Measurements from ENCODE around the gene BICD2. TPM values are rescaled to one million over a fixed set of nuclear protein-coding genes. Genes with fewer than 3 reads are reported as not detected.

The BICD2 gene
- polyA plus RNA-seq, 3 donors, result 13.8 to 29.4 (median 25.6) TPM

DNA sequence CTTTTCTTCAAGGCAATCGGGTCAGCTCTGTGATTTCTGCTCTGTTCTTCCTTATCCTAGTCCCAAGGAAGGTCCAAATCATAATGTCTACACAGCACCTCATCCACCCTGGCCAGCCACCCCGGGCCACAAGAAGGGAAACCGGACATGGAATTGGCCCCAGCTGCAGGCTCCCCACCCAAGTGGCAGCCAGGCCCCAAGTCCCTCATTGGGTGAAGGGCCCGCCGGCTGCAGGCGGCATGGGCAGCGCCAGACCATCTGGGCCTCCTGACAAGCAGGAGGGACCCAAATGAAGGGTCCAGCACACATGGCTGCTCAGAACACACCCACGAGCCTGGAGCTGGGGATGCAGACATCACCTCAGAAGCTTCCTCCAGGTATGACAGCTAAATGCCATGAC lies 33.7 kb downstream of the BICD2 start:
- Histone ChIP-seq H4K20me1 (ENCODE audit: insufficient read depth, low read length) (peaks cover 100% of the 10 kb centered on the region), H3K9me3 (replicated peaks in 1 of 2; ENCODE audit: control insufficient read depth in 1 of 2, insufficient read depth in 1 of 2, low read length in 2 of 2) (no peaks in the 10 kb centered on the region), H2AFZ (ENCODE audit: insufficient read depth, low read depth, low read length, poor library complexity, severe bottlenecking) (no peak overlapping the region), H3K4me1 (ENCODE audit: control insufficient read depth in 1 of 2, insufficient read depth in 2 of 2, low read length in 2 of 2) (peaks cover 14 to 15% of the 10 kb centered on the region in 2 donors), H3K27ac (ENCODE audit: low read depth in 1 of 2, low read length in 2 of 2) (peak overlapping the region in 1 of 2 donors; percentile 29), H3K4me2 (replicated peaks; ENCODE audit: extremely low read depth, low read length, poor library complexity, severe bottlenecking) (no peak overlapping the region), H3K27me3 (ENCODE audit: control insufficient read depth in 2 of 2, insufficient read depth in 2 of 2, low read length in 2 of 2) (no peaks in the 10 kb centered on the region), H3K79me2 (ENCODE audit: insufficient read depth, low read length) (peaks cover 100% of the 10 kb centered on the region), H3K9ac (ENCODE audit: insufficient read depth, low read length, poor library complexity, severe bottlenecking) (no peak overlapping the region), H3K36me3 (replicated peaks in 1 of 2; ENCODE audit: control insufficient read depth in 1 of 2, insufficient read depth in 2 of 2, low read length in 2 of 2) (peaks cover 32 to 42% of the 10 kb centered on the region in 2 donors), H3K4me3 (replicated peaks in 1 of 3; ENCODE audit: low read depth in 2 of 3, low read length in 3 of 3) (no peak overlapping the region)
- Mint-ChIP-seq H3K27ac (peak overlapping the region in 3 of 7 donors; percentile 7 to 36 (median 19)), H3K4me3 (no peak overlapping the region), H3K9me3 (no peaks in the 10 kb centered on the region), H3K27me3 (ENCODE audit: low read depth in 3 of 3) (no peaks in the 10 kb centered on the region), H3K4me1 (peaks cover 41% of the 10 kb centered on the region), H3K36me3 (peaks cover 39 to 60% of the 10 kb centered on the region in 2 donors)
- TF ChIP-seq, protein P1, sequence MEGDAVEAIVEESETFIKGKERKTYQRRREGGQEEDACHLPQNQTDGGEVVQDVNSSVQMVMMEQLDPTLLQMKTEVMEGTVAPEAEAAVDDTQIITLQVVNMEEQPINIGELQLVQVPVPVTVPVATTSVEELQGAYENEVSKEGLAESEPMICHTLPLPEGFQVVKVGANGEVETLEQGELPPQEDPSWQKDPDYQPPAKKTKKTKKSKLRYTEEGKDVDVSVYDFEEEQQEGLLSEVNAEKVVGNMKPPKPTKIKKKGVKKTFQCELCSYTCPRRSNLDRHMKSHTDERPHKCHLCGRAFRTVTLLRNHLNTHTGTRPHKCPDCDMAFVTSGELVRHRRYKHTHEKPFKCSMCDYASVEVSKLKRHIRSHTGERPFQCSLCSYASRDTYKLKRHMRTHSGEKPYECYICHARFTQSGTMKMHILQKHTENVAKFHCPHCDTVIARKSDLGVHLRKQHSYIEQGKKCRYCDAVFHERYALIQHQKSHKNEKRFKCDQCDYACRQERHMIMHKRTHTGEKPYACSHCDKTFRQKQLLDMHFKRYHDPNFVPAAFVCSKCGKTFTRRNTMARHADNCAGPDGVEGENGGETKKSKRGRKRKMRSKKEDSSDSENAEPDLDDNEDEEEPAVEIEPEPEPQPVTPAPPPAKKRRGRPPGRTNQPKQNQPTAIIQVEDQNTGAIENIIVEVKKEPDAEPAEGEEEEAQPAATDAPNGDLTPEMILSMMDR (IDR thresholded peaks at IDR 0.05), result no peak
- WGBS (ENCODE audit: insufficient coverage), result 95% methylated on average over 8 of the region's 8 CpGs
- intact Hi-C loops (cut with micrococcal nuclease), result no loop called here
- DNase-seq, result no peak

DNA sequence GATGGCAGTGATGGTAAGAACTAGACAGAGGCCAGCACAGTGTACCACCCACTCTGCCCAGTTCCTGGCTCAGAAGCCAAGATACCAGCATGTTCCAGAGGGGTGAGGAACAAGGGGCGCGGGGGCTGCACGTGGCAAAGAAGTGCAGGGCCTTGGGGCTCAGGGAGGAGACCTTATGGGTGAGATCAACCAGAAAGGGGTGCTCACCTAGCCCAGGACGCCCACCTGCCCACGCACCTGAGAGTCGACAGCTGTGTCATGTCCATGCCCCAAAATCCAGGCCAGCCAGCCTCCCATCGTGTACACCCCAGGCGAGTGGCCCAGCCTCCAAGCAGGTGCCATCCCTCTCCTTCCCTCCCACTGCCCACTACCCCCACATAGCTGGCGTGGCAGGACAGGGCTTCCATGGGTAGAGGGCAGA lies 34.9 kb downstream of the BICD2 start:
- intact Hi-C loops (cut with micrococcal nuclease), result no loop called here

More for the DNA sequence above, 34.9 kb downstream of the BICD2 start:
- Mint-ChIP-seq H3K27ac (peak overlapping the region in 2 of 7 donors; percentile 26 to 66), H3K36me3 (peaks cover 43 to 72% of the 10 kb centered on the region in 2 donors), H3K4me1 (peaks cover 30% of the 10 kb centered on the region), H3K9me3 (no peaks in the 10 kb centered on the region), H3K4me3 (no peak overlapping the region), H3K27me3 (ENCODE audit: low read depth in 3 of 3) (no peaks in the 10 kb centered on the region)
- Histone ChIP-seq H3K9ac (ENCODE audit: insufficient read depth, low read length, poor library complexity, severe bottlenecking) (no peak overlapping the region), H3K4me3 (replicated peaks in 1 of 3; ENCODE audit: low read depth in 2 of 3, low read length in 3 of 3) (no peak overlapping the region), H3K4me2 (replicated peaks; ENCODE audit: extremely low read depth, low read length, poor library complexity, severe bottlenecking) (no peak overlapping the region), H3K79me2 (ENCODE audit: insufficient read depth, low read length) (peaks cover 100% of the 10 kb centered on the region), H3K27me3 (ENCODE audit: control insufficient read depth in 2 of 2, insufficient read depth in 2 of 2, low read length in 2 of 2) (no peaks in the 10 kb centered on the region), H3K27ac (ENCODE audit: low read depth in 1 of 2, low read length in 2 of 2) (no peak overlapping the region), H4K20me1 (ENCODE audit: insufficient read depth, low read length) (peaks cover 100% of the 10 kb centered on the region), H3K9me3 (replicated peaks in 1 of 2; ENCODE audit: control insufficient read depth in 1 of 2, insufficient read depth in 1 of 2, low read length in 2 of 2) (no peaks in the 10 kb centered on the region), H3K4me1 (ENCODE audit: control insufficient read depth in 1 of 2, insufficient read depth in 2 of 2, low read length in 2 of 2) (peaks cover 14 to 15% of the 10 kb centered on the region in 2 donors), H2AFZ (ENCODE audit: insufficient read depth, low read depth, low read length, poor library complexity, severe bottlenecking) (no peak overlapping the region), H3K36me3 (replicated peaks in 1 of 2; ENCODE audit: control insufficient read depth in 1 of 2, insufficient read depth in 2 of 2, low read length in 2 of 2) (peaks cover 41 to 54% of the 10 kb centered on the region in 2 donors)
- TF ChIP-seq, protein P1 (IDR thresholded peaks at IDR 0.05), result no peak
- 98% methylated on average over 6 of the region's 9 CpGs for WGBS (ENCODE audit: insufficient coverage)
- DNase-seq, result no peak
